Measurements from ENCODE around the gene CDC14B. TPM values are rescaled to one million over a fixed set of nuclear protein-coding genes. Genes with fewer than 3 reads are reported as not detected.

Gene CDC14B
- total RNA-seq, 1 experiment from 2014 or later, result 28.4 TPM

GRCh38 chr9:96620181-96620514, 505 bp upstream of the CDC14B start:
- WGBS (ENCODE audit: extremely low coverage, insufficient read length, low lambda C conversion rate), result no CpG with 5 or more reads among the region's 11 CpGs
- H2BK15ac ChIP-seq (ENCODE audit: low read depth, low read length), result no peak overlapping the region
- TF ChIP-seq CTCF (conservative IDR thresholded peaks at IDR 0.05), result no peak; the same call in 2 of the 3 replicates
- H3K56ac ChIP-seq (ENCODE audit: insufficient read length, low read depth, low read length), result no peak overlapping the region
- H3K9ac ChIP-seq (ENCODE audit: extremely low read depth, insufficient read length, low read length), result no peak overlapping the region
- no peaks in the 10 kb centered on the region for H4K20me1 ChIP-seq (ENCODE audit: control insufficient read depth, insufficient read depth, insufficient read length)
- H3K18ac ChIP-seq (ENCODE audit: insufficient read length, low read depth, low read length), result no peak overlapping the region
- peak overlapping the region; percentile 37 for H3K27ac ChIP-seq (ENCODE audit: insufficient read length, low read depth, low read length)
- H3K23me2 ChIP-seq (ENCODE audit: insufficient read length, low read depth, low read length, poor library complexity, severe bottlenecking), result peaks cover 23% of the 10 kb centered on the region
- peaks cover 25 to 27% of the 10 kb centered on the region in 2 experiments for H3K4me1 Mint-ChIP-seq
- H3K79me2 ChIP-seq (ENCODE audit: insufficient read depth, low read length), result peaks cover 4% of the 10 kb centered on the region; the same call in 1 of the 2 replicates
- no peak overlapping the region for H2AK5ac ChIP-seq (ENCODE audit: insufficient read length, low read length)
- H3K23ac ChIP-seq (ENCODE audit: insufficient read length, low read depth, low read length), result no peak overlapping the region
- H2BK12ac ChIP-seq (ENCODE audit: insufficient read length, low read depth, low read length), result no peak overlapping the region
- peak overlapping the region; percentile 57 for H3K4me2 ChIP-seq (ENCODE audit: insufficient read depth, insufficient read length, low read length)
- H3K9me3 Mint-ChIP-seq, result no peaks in the 10 kb centered on the region
- H4K8ac ChIP-seq (replicated peaks; ENCODE audit: insufficient read length, low read depth, low read length), result no peak overlapping the region
- H3K14ac ChIP-seq (ENCODE audit: insufficient read depth, low read length), result no peak overlapping the region
- H3K27ac Mint-ChIP-seq, result peak overlapping the region in 2 of 3 experiments; percentile 83 to 97; a peak in 4 of 7 replicates
- no peak overlapping the region for H4K5ac ChIP-seq (ENCODE audit: insufficient read length, low read depth, low read length)
- no peak overlapping the region for H3K4ac ChIP-seq (ENCODE audit: low read depth, low read length)
- H3K79me1 ChIP-seq (ENCODE audit: insufficient read depth, low read depth, low read length, poor library complexity, severe bottlenecking), result no peaks in the 10 kb centered on the region
- H2BK5ac ChIP-seq (ENCODE audit: insufficient read length, low read length), result no peak overlapping the region
- H2BK20ac ChIP-seq (ENCODE audit: low read depth, low read length, poor library complexity, severe bottlenecking), result no peak overlapping the region
- H3K27me3 Mint-ChIP-seq (ENCODE audit: low read depth), result peaks cover 55% of the 10 kb centered on the region
- no peaks in the 10 kb centered on the region for H3K9me3 ChIP-seq (ENCODE audit: control insufficient read depth, low read depth, low read length)
- peaks cover 3% of the 10 kb centered on the region; the same call in 1 of the 2 replicates for H3K27me3 ChIP-seq (ENCODE audit: insufficient read depth, low read length)
- DNase-seq, result no peak
- H2BK120ac ChIP-seq (ENCODE audit: low read depth, low read length, poor library complexity, severe bottlenecking), result no peak overlapping the region
- H3K36me3 Mint-ChIP-seq (ENCODE audit: insufficient read depth in 1 of 3, low read depth in 3 of 3), result peaks cover 0 to 2% (median 0%) of the 10 kb centered on the region in 3 experiments; a peak in 1 of 7 replicates
- H3T11ph ChIP-seq (ENCODE audit: low read length), result no peak overlapping the region
- H3K4me3 Mint-ChIP-seq, result peak overlapping the region; percentile 76 to 86
- no peak overlapping the region for H4K91ac ChIP-seq (ENCODE audit: insufficient read length, low read depth, low read length)
- H3K4me1 ChIP-seq (ENCODE audit: insufficient read depth, low read length), result peaks cover 3% of the 10 kb centered on the region; the same call in 1 of the 2 replicates
- no peak overlapping the region for H2AFZ ChIP-seq (ENCODE audit: low read length)
